Activated naive CD8-positive, alpha-beta T cell (primary cell): ENCODE measurements around the gene TIMM13.

ENCODE experiments used
- H3K27ac Mint-ChIP-seq: one replicate; pipeline ENCODE4 v1.8.0; 2021; ENCODE audit warnings: mixed read lengths
- H3K27me3 Mint-ChIP-seq: one replicate; pipeline ENCODE4 v1.8.0; 2021; ENCODE audit warnings: mixed read lengths
- H3K36me3 Mint-ChIP-seq: one replicate; pipeline ENCODE4 v1.8.0; 2021; ENCODE audit warnings: mixed read lengths
- H3K4me1 Mint-ChIP-seq: one replicate; pipeline ENCODE4 v1.8.0; 2021; ENCODE audit warnings: low read depth, mixed read lengths
- H3K4me3 Mint-ChIP-seq: one replicate; pipeline ENCODE4 v1.8.0; 2021; ENCODE audit warnings: mild to moderate bottlenecking, mixed read lengths
- H3K9me3 Mint-ChIP-seq: one replicate; pipeline ENCODE4 v1.8.0; 2021; ENCODE audit warnings: low read depth, mixed read lengths

Gene TIMM13

DNA sequence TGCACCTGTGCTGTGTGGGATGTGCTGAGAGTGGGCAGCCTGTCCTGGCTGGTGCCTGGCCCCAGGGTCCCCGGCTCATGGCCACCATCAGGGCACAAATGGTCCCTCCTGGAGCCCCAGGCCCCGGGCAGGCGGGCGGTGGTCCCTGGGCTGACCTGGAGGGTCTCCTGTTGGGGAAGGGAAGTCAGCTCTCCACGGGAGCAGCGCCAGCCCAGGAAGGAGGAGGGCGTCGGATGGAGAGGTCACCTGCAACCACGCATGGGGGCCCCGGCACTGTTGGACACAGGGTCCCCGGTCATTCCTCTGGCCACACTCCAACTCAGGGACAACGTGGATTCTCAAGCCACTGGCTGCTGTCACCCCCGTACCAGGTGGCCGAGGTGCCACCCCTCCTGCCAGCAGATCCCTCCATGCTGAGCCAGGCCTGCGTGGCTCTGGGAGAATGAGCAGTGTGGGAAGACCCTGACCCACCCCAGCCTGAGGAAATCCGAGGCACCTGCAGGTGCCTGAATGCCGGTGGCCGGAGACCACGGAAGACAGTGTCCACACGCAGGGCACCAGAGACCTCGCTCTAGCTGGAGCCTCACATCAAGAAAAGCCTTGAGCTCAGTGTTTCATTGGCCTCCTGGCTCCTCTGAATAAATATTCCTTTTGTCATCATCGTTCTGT is 15.9 kb upstream of the TIMM13 start:
- Mint-ChIP-seq H3K27ac (no peak overlapping the region), H3K4me3 (no peak overlapping the region), H3K4me1 (peaks cover 14% of the 10 kb centered on the region), H3K36me3 (no peaks in the 10 kb centered on the region), H3K27me3 (no peaks in the 10 kb centered on the region), H3K9me3 (no peaks in the 10 kb centered on the region)

- Mint-ChIP-seq H3K9me3 (no peaks in the 10 kb centered on the region), H3K4me3 (no peak overlapping the region), H3K36me3 (no peaks in the 10 kb centered on the region), H3K27ac (no peak overlapping the region), H3K27me3 (no peaks in the 10 kb centered on the region), H3K4me1 (peaks cover under 1% of the 10 kb centered on the region)
These were observed 13.8 kb upstream of the TIMM13 start for GRCh38 chr19:2441096-2441752.

- Mint-ChIP-seq H3K4me3 (no peak overlapping the region), H3K36me3 (no peaks in the 10 kb centered on the region), H3K9me3 (no peaks in the 10 kb centered on the region), H3K27ac (no peak overlapping the region), H3K4me1 (no peaks in the 10 kb centered on the region), H3K27me3 (no peaks in the 10 kb centered on the region)
These were observed 13.1 kb upstream of the TIMM13 start for GRCh38 chr19:2440515-2440914.

DNA sequence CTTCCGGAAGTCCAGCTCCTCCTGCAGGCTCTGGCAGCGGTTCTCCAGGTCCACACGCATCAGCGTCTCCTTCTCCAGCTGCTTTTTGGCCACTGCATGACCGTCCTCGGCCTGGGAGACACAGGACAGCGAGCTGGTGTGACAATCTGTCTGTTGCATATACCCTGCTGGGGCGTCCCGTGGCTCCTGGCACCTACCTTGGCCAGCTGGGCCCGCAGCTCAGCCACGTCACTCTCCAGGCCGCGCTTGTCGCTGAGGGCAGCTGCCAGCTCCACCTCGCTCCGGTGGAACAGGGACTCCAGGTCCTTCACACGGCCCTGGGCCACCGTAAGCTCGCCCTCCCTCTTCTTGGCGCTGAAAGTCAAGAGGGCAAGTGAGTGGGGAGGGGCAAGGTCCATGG is 10.8 kb upstream of the TIMM13 start:
- H3K36me3 Mint-ChIP-seq = no peaks in the 10 kb centered on the region
- H3K4me3 Mint-ChIP-seq = no peak overlapping the region
- H3K27ac Mint-ChIP-seq = no peak overlapping the region
- no peaks in the 10 kb centered on the region for H3K9me3 Mint-ChIP-seq
- H3K27me3 Mint-ChIP-seq = no peaks in the 10 kb centered on the region
- H3K4me1 Mint-ChIP-seq = no peaks in the 10 kb centered on the region

- no peaks in the 10 kb centered on the region for H3K4me1 Mint-ChIP-seq
- H3K36me3 Mint-ChIP-seq = no peaks in the 10 kb centered on the region
- no peak overlapping the region for H3K4me3 Mint-ChIP-seq
- no peaks in the 10 kb centered on the region for H3K9me3 Mint-ChIP-seq
- H3K27ac Mint-ChIP-seq = no peak overlapping the region
- H3K27me3 Mint-ChIP-seq = no peaks in the 10 kb centered on the region
These were observed 9.5 kb upstream of the TIMM13 start for GRCh38 chr19:2436926-2437325.

- no peak overlapping the region for H3K4me3 Mint-ChIP-seq
- no peaks in the 10 kb centered on the region for H3K9me3 Mint-ChIP-seq
- H3K27me3 Mint-ChIP-seq = no peaks in the 10 kb centered on the region
- H3K4me1 Mint-ChIP-seq = no peaks in the 10 kb centered on the region
- no peaks in the 10 kb centered on the region for H3K36me3 Mint-ChIP-seq
- no peak overlapping the region for H3K27ac Mint-ChIP-seq
These were observed 9.0 kb upstream of the TIMM13 start for GRCh38 chr19:2436384-2436783.

GRCh38 chr19:2434721-2435265 is 7.4 kb upstream of the TIMM13 start:
- Mint-ChIP-seq H3K27ac (no peak overlapping the region), H3K4me3 (no peak overlapping the region), H3K36me3 (no peaks in the 10 kb centered on the region), H3K27me3 (no peaks in the 10 kb centered on the region), H3K9me3 (no peaks in the 10 kb centered on the region), H3K4me1 (no peaks in the 10 kb centered on the region)

DNA sequence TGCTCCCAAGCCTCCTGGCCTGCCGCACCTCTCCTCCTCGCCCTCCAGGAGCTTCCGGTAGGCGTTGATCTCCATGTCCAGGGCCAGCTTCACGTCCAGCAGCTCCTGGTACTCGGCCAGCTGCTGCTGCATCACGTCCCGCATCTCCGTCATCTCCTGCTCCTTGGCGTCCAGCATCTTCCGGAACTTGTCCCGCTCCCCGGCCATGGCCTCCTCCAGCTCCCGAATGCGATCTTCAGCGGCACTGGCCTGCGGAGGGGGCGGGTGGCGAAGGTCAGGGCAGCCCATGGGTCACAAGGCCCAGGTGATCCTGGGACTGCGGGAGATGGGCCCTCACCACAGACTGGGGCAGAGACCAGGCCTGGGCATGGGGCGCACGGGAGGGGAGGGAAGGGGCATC is 6.9 kb upstream of the TIMM13 start:
- Mint-ChIP-seq H3K4me1 (no peaks in the 10 kb centered on the region), H3K4me3 (no peak overlapping the region), H3K36me3 (no peaks in the 10 kb centered on the region), H3K9me3 (no peaks in the 10 kb centered on the region), H3K27me3 (no peaks in the 10 kb centered on the region), H3K27ac (no peak overlapping the region)

DNA sequence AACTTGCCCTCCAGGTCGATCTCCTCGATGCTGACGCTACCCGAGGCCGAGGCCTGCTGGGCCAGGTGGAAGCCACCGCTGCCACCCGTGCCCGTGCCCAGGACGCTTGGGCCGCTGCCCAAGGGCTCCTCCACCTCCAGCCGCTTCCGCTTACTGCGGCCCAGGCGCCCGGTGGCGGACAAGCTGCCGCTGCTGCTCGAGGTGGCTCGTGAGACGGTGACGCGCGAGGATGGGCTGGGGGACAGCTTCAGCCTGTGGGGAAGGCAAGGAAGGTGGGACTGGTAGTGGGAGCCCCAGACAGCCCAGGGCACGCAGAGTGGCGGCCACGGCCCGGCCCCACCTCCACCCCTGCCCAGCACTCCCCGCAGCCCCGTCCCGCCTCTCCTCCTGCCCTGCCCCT is 6.5 kb upstream of the TIMM13 start:
- Mint-ChIP-seq H3K27me3 (no peaks in the 10 kb centered on the region), H3K4me3 (no peak overlapping the region), H3K9me3 (no peaks in the 10 kb centered on the region), H3K27ac (no peak overlapping the region), H3K4me1 (no peaks in the 10 kb centered on the region), H3K36me3 (no peaks in the 10 kb centered on the region)

GRCh38 chr19:2432131-2432848 is 4.9 kb upstream of the TIMM13 start:
- no peaks in the 10 kb centered on the region for H3K27me3 Mint-ChIP-seq
- no peak overlapping the region for H3K4me3 Mint-ChIP-seq
- H3K9me3 Mint-ChIP-seq = no peaks in the 10 kb centered on the region
- H3K27ac Mint-ChIP-seq = no peak overlapping the region
- no peaks in the 10 kb centered on the region for H3K36me3 Mint-ChIP-seq
- peaks cover 2% of the 10 kb centered on the region for H3K4me1 Mint-ChIP-seq

DNA sequence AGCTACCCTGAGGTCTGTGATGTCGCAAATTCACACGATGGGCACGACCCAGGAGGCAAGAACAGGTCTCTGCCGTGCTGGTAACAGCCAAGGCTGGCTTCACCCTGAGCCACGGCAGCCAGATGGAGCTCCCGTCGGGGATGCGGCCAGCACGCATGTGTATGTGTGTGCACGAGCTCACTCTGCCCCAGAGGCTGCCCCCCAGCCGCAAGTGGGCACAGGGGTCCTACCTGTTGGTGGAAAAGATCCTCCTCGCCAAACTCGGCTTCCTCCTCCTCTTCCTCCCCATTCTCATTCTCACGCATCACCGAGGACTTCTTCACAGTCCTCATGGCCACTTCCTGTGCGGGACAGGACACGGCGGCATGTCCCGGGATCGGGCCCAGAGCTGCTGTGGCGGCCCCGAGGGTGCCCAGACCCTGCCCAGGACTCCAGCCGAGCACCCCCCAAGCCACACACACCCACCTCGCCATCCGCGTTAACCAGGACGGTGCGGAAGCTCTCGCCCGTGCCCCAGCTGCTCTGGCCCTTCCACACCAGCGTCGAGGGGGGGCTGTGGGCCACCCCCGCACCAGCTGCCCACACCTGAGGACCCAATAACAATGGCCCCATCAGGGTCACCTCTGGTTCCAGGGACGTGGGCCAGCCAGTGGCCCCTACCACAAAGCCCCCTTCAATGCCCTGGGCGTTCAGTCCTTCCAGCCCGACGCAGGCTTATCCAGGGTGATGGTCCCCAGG is 4.1 kb upstream of the TIMM13 start:
- Mint-ChIP-seq H3K27ac (no peak overlapping the region), H3K4me1 (peaks cover 3% of the 10 kb centered on the region), H3K4me3 (no peak overlapping the region), H3K27me3 (no peaks in the 10 kb centered on the region), H3K9me3 (no peaks in the 10 kb centered on the region), H3K36me3 (no peaks in the 10 kb centered on the region)

- H3K9me3 Mint-ChIP-seq = no peaks in the 10 kb centered on the region
- H3K27ac Mint-ChIP-seq = no peak overlapping the region
- H3K4me3 Mint-ChIP-seq = no peak overlapping the region
- peaks cover 4% of the 10 kb centered on the region for H3K4me1 Mint-ChIP-seq
- H3K36me3 Mint-ChIP-seq = no peaks in the 10 kb centered on the region
- H3K27me3 Mint-ChIP-seq = no peaks in the 10 kb centered on the region
These were observed 2.6 kb upstream of the TIMM13 start for GRCh38 chr19:2429917-2430535.

- no peaks in the 10 kb centered on the region for H3K9me3 Mint-ChIP-seq
- no peaks in the 10 kb centered on the region for H3K36me3 Mint-ChIP-seq
- no peak overlapping the region for H3K27ac Mint-ChIP-seq
These were observed 1.6 kb upstream of the TIMM13 start for GRCh38 chr19:2428756-2429711.

GRCh38 chr19:2428321-2428690 is 920 bp upstream of the TIMM13 start:
- Mint-ChIP-seq H3K4me3 (no peak overlapping the region), H3K36me3 (no peaks in the 10 kb centered on the region), H3K27me3 (no peaks in the 10 kb centered on the region), H3K4me1 (peaks cover 4% of the 10 kb centered on the region), H3K27ac (no peak overlapping the region), H3K9me3 (no peaks in the 10 kb centered on the region)

More at GRCh38 chr19:2428756-2429711, 1.6 kb upstream of the TIMM13 start:
- no peak overlapping the region for H3K4me3 Mint-ChIP-seq
- peaks cover 4% of the 10 kb centered on the region for H3K4me1 Mint-ChIP-seq
- no peaks in the 10 kb centered on the region for H3K27me3 Mint-ChIP-seq
